ENCODE measurements around the gene ABHD8. TPM values are rescaled to one million over a fixed set of nuclear protein-coding genes. Genes with fewer than 3 reads are reported as not detected.

ABHD8 gene
- total and polyA plus RNA-seq, 2 of the 13 experiments (the other 11 are each of a cell fraction or from before 2014, with no cell fraction given): 6.3 to 7.2 TPM

DNA sequence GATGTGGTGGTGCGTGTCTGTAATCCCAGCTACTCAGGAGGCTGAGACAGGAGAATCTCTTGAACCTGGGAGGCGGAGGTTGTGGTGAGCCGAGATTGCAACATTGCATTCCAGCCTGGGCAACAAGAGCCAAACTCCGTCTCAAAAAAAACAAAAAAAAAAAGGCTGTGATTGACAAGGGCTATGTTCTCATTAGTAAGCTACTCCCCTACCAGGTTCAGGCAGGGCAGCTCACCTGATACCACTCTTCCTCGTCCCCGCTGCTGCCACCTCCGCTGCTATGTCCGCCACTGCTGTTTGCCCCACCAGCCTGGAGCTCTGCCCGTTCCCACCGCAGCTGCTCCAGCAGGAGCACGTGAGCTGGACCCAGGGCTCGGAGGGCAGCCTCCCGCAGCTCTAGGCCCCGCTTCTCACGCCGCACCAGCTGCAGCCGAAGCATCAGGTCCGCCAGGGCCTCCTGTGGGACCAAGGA is 48.0 kb downstream of the ABHD8 start (continued):
- TF ChIP-seq, protein P1, sequence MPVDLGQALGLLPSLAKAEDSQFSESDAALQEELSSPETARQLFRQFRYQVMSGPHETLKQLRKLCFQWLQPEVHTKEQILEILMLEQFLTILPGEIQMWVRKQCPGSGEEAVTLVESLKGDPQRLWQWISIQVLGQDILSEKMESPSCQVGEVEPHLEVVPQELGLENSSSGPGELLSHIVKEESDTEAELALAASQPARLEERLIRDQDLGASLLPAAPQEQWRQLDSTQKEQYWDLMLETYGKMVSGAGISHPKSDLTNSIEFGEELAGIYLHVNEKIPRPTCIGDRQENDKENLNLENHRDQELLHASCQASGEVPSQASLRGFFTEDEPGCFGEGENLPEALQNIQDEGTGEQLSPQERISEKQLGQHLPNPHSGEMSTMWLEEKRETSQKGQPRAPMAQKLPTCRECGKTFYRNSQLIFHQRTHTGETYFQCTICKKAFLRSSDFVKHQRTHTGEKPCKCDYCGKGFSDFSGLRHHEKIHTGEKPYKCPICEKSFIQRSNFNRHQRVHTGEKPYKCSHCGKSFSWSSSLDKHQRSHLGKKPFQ (CRISPR knock-in tag; IDR thresholded peaks at IDR 0.05; ENCODE audit: insufficient replicate concordance): peak; percentile 24
- TF ChIP-seq DPF2 (CRISPR knock-in tag; IDR thresholded peaks at IDR 0.05; ENCODE audit: borderline replicate concordance, low read depth): no peak
- no peak for TF ChIP-seq ZNF776 (CRISPR knock-in tag; IDR thresholded peaks at IDR 0.05)
- no peak for TF ChIP-seq MTA3 (CRISPR knock-in tag; IDR thresholded peaks at IDR 0.05)
- TF ChIP-seq HDAC1 (CRISPR knock-in tag; IDR thresholded peaks at IDR 0.05): 0 out of 2 replicates have a peak, but pooled peaks have one; percentile 14
- no peak for TF ChIP-seq SRSF1 (optimal IDR thresholded peaks at IDR 0.05; ENCODE audit: low read depth, low read length)
- no peak for TF ChIP-seq ESRRA (CRISPR knock-in tag; IDR thresholded peaks at IDR 0.05; ENCODE audit: low read depth)
- TF ChIP-seq, protein P2, sequence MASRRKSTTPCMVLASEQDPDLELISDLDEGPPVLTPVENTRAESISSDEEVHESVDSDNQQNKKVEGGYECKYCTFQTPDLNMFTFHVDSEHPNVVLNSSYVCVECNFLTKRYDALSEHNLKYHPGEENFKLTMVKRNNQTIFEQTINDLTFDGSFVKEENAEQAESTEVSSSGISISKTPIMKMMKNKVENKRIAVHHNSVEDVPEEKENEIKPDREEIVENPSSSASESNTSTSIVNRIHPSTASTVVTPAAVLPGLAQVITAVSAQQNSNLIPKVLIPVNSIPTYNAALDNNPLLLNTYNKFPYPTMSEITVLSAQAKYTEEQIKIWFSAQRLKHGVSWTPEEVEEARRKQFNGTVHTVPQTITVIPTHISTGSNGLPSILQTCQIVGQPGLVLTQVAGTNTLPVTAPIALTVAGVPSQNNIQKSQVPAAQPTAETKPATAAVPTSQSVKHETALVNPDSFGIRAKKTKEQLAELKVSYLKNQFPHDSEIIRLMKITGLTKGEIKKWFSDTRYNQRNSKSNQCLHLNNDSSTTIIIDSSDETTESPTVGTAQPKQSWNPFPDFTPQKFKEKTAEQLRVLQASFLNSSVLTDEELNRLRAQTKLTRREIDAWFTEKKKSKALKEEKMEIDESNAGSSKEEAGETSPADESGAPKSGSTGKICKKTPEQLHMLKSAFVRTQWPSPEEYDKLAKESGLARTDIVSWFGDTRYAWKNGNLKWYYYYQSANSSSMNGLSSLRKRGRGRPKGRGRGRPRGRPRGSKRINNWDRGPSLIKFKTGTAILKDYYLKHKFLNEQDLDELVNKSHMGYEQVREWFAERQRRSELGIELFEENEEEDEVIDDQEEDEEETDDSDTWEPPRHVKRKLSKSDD (CRISPR knock-in tag; IDR thresholded peaks at IDR 0.05; ENCODE audit: low read depth): no peak
- TF ChIP-seq, protein P3, sequence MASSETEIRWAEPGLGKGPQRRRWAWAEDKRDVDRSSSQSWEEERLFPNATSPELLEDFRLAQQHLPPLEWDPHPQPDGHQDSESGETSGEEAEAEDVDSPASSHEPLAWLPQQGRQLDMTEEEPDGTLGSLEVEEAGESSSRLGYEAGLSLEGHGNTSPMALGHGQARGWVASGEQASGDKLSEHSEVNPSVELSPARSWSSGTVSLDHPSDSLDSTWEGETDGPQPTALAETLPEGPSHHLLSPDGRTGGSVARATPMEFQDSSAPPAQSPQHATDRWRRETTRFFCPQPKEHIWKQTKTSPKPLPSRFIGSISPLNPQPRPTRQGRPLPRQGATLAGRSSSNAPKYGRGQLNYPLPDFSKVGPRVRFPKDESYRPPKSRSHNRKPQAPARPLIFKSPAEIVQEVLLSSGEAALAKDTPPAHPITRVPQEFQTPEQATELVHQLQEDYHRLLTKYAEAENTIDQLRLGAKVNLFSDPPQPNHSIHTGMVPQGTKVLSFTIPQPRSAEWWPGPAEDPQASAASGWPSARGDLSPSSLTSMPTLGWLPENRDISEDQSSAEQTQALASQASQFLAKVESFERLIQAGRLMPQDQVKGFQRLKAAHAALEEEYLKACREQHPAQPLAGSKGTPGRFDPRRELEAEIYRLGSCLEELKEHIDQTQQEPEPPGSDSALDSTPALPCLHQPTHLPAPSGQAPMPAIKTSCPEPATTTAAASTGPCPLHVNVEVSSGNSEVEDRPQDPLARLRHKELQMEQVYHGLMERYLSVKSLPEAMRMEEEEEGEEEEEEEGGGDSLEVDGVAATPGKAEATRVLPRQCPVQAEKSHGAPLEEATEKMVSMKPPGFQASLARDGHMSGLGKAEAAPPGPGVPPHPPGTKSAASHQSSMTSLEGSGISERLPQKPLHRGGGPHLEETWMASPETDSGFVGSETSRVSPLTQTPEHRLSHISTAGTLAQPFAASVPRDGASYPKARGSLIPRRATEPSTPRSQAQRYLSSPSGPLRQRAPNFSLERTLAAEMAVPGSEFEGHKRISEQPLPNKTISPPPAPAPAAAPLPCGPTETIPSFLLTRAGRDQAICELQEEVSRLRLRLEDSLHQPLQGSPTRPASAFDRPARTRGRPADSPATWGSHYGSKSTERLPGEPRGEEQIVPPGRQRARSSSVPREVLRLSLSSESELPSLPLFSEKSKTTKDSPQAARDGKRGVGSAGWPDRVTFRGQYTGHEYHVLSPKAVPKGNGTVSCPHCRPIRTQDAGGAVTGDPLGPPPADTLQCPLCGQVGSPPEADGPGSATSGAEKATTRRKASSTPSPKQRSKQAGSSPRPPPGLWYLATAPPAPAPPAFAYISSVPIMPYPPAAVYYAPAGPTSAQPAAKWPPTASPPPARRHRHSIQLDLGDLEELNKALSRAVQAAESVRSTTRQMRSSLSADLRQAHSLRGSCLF (CRISPR knock-in tag; IDR thresholded peaks at IDR 0.05; ENCODE audit: borderline replicate concordance): no peak
- TF ChIP-seq, protein P4, sequence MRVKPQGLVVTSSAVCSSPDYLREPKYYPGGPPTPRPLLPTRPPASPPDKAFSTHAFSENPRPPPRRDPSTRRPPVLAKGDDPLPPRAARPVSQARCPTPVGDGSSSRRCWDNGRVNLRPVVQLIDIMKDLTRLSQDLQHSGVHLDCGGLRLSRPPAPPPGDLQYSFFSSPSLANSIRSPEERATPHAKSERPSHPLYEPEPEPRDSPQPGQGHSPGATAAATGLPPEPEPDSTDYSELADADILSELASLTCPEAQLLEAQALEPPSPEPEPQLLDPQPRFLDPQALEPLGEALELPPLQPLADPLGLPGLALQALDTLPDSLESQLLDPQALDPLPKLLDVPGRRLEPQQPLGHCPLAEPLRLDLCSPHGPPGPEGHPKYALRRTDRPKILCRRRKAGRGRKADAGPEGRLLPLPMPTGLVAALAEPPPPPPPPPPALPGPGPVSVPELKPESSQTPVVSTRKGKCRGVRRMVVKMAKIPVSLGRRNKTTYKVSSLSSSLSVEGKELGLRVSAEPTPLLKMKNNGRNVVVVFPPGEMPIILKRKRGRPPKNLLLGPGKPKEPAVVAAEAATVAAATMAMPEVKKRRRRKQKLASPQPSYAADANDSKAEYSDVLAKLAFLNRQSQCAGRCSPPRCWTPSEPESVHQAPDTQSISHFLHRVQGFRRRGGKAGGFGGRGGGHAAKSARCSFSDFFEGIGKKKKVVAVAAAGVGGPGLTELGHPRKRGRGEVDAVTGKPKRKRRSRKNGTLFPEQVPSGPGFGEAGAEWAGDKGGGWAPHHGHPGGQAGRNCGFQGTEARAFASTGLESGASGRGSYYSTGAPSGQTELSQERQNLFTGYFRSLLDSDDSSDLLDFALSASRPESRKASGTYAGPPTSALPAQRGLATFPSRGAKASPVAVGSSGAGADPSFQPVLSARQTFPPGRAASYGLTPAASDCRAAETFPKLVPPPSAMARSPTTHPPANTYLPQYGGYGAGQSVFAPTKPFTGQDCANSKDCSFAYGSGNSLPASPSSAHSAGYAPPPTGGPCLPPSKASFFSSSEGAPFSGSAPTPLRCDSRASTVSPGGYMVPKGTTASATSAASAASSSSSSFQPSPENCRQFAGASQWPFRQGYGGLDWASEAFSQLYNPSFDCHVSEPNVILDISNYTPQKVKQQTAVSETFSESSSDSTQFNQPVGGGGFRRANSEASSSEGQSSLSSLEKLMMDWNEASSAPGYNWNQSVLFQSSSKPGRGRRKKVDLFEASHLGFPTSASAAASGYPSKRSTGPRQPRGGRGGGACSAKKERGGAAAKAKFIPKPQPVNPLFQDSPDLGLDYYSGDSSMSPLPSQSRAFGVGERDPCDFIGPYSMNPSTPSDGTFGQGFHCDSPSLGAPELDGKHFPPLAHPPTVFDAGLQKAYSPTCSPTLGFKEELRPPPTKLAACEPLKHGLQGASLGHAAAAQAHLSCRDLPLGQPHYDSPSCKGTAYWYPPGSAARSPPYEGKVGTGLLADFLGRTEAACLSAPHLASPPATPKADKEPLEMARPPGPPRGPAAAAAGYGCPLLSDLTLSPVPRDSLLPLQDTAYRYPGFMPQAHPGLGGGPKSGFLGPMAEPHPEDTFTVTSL (CRISPR knock-in tag; IDR thresholded peaks at IDR 0.05; ENCODE audit: borderline replicate concordance): no peak
- no peak for TF ChIP-seq KLF6 (CRISPR knock-in tag; IDR thresholded peaks at IDR 0.05)
- TF ChIP-seq, protein P5, sequence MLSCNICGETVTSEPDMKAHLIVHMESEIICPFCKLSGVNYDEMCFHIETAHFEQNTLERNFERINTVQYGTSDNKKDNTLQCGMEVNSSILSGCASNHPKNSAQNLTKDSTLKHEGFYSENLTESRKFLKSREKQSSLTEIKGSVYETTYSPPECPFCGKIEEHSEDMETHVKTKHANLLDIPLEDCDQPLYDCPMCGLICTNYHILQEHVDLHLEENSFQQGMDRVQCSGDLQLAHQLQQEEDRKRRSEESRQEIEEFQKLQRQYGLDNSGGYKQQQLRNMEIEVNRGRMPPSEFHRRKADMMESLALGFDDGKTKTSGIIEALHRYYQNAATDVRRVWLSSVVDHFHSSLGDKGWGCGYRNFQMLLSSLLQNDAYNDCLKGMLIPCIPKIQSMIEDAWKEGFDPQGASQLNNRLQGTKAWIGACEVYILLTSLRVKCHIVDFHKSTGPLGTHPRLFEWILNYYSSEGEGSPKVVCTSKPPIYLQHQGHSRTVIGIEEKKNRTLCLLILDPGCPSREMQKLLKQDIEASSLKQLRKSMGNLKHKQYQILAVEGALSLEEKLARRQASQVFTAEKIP (CRISPR knock-in tag; IDR thresholded peaks at IDR 0.05; ENCODE audit: borderline replicate concordance): no peak
